NCI-H1930 (cell line): Measurements from ENCODE around the gene ENDOD1.
A peak's percentile ranks its signal among the peaks of the same experiment; 100 is the strongest.

Experiments used
- DNase-seq, 2 experiments: peaks; one replicate each; lab custom pipeline; 2025; lab: John Stamatoyannopoulos, UW

The ENDOD1 gene

DNA sequence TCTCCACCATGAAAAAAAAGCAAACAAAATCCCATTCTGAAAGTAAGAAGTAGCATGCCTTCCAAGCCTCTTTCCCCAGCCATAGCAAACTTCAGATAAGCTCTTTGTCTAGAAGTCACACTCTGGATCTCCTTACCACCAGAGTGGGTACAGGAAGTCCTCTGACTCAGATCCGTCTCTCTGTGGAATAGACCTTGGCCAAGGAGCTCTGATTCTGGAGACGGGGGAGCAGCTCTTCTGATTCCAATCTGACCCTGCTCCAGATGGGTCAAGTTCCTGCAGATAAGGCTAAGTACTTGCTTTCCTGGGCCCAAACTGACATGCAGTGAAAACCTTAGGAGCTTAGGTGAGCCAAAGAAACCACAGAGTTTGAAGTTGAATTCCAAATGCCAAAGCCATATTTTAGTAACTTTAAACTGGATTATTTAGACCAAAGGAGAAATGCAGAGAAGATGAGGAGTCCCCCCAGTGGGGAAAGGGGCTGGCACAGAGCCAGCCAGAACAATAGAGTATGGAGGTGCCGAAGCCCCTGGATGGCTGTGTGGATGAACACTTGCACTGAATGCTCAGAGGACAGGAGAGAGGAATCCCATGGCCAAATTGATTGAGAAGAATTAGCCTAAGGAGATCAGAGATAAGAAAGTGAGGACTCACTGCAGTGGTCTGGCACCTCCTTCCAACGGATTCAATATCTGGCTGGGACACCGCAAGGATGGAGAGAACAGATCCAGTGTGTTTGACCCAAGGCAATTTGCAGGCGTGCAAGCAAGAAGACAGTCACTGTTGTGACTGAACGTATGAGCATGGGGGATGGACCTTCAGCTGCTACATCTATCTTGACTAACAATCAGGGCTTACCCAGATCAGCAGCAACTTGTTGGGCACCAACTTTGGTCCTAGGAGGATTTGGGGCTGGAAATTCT, 54.9 kb downstream of the ENDOD1 start:
- no peak for DNase-seq

- DNase-seq, result no peak
Observed at GRCh38 chr11:95145430-95146060, 55.9 kb downstream of the ENDOD1 start.

- DNase-seq, result no peak
Observed at GRCh38 chr11:95147364-95147905, 57.8 kb downstream of the ENDOD1 start.

GRCh38 chr11:95148406-95148805, 58.8 kb downstream of the ENDOD1 start:
- DNase-seq, result no peak

DNA sequence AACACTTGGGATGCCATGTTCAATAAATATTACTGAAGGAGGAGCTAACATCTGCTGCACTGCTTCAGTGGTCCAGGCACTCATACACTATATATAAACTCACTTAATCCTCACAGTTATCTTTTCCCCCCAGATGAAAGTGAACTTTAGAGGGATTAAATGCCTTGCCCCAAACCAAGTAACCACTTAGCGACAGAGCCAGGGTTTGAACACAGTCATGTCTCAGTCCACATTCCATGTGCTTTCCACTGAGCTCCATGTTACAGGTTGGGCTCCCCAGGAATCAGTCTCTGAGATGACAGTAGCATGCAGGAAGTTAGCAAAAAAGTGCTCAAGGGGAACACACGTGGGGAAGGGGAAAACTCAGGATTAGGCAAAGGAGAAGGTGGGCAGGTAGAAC, 59.3 kb downstream of the ENDOD1 start:
- no peak for DNase-seq

GRCh38 chr11:95149651-95150364, 60.2 kb downstream of the ENDOD1 start:
- DNase-seq, result no peak

DNA sequence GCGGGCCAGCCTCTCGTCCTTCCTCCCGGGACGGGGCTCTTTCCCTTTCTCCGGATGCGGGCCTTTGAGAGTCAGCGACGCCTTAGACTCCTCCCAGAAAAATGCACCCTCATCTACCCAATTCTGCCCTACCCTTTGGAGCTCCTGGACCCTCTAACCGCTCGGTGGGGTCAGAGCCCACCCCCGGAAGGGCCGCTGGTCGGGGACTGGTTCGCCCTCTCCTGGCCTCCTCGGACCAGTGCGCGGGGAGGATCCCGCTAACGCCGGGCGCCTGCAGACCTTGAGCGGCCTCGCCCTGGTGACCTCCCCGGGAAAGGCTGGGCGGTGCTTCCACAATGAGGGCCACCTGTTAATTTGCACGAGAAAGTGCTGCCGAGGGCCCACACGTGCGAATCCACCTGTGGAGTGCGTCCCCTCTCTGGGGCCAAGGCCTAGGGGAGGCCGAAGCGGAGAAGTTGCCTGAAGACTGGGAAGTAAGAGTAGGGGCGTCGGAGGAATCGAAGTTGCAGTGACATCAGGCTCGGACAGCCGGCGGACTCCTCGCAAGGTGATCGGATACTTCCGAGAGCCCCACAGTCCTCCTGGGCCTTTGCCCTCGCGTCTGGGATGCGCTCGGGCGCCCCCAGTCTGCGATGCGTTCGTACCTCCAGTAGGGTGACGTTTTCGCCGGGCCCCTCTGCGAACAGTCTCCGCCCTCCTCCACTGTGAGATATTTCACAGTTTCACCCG, 61.5 kb downstream of the ENDOD1 start:
- peak; percentile 86 for DNase-seq

- DNase-seq, result no peak
Observed at GRCh38 chr11:95152876-95153856, 63.5 kb downstream of the ENDOD1 start.

- DNase-seq, result no peak
Observed at GRCh38 chr11:95153857-95154246, 64.2 kb downstream of the ENDOD1 start.

- peak; percentile 9 to 52 for DNase-seq
Observed at GRCh38 chr11:95154514-95154913, 64.9 kb downstream of the ENDOD1 start.

DNA sequence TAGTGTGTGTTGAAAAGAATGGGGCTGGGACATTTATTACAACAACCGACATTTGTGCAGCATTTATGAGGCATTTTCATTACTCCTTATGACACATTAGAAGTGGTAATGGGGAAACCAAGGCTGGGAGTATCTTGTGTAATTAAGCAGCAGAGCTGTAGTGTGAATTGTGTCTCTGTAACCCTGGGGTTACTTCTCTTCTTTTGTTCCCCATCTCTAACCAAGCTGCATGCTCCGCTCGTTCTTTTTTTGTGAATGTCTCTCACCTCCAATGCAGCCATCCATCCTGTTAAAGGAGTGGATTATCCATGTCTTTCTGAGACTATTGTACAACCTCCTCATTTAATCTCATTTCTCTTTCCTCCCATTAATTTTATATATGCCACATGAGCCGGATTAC, 65.7 kb downstream of the ENDOD1 start:
- no peak for DNase-seq

DNA sequence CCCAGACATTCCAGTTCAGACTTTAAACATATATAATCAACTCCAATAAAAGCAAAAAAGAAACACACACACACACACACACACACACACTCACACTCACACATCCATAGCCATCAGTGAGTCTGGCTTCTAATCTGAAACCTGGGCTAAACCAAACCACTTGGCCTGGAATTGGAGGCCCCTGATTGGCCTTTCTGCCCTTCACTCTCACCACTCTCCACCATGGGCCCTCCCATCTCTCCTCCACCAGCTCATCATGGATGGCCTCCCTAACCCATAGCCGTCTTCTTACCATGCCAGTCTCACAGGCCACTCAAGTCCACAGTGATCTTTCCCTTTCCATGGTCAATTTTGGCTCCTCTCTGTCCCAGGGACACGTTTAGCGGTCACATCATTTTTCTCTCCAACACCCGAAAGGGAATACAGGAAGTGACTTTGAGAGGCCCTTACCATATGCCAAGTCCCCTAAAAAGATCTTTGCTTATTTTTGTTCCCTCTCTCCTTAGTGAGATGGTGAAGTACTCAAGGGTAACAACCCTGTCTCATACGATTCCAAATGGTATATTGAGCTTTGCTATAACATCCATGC, 66.6 kb downstream of the ENDOD1 start:
- DNase-seq, result no peak

DNA sequence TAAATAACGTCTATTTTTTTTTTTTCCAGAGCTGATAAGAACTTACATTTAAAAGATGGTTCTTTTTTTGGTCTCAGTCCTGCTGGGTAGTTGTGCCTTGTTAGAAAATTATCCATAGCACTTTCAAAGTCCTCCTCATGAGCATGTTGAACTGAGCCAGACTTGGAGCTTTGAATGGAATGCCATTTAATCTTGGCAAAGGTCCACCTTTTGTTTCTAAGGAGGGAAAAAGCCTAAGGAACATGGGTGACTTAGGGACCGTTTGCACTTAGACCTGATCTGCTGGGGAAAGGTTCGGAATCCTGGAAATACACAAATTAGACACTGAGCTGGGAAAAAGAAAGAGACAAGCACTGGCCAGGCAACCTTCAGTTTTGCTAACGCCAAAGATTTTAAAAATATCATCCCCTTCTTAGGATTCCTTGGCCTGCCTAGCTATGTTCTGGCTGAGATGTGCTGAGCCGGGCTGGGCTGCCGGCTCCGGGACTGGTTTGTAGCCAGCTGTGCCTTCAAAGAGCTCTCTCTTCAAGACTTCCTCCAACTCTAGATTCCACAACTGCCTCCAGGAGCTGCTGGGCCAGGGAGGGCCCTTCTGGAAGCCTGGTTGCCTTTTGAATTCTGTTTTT, 67.4 kb downstream of the ENDOD1 start:
- DNase-seq, result no peak

DNA sequence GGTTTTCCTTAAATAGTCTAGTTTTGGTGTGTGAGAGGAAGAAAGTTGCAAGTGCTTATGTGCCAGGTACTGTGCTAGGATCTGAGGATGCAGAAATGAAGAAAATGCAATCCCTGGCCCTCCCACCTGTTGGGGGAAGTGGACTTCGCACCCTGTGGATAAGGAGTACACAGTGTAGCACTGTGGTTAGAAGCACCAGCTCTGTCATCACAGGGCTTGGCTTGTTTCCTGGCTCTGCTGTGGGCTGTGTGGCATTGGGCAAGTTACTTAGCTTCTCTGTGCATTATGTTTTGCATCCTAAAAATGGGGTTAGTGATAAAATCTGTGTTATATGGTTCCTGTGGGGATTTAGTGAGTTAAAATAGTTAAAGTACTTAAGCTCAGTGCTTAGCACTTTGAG, 68.2 kb downstream of the ENDOD1 start:
- no peak for DNase-seq

DNA sequence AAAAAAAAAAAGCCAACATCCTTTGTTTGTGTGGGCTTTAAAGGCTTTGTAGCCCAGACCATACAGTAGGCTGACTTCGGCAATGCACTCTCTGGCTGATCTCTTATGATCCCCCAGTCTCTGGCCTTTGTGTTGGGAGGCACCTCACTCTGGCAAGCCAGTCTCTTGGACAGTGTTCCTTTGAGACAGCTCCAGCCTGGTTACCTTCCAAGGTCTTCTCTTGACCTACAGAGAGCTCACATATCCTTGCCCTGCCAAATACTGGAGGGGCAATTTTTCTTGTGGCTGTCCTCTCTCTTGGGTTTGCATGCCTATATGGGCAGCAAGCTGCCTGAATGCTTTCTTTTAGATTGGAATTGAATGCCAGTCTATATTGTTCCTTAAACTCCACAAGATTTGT, 71.6 kb downstream of the ENDOD1 start:
- DNase-seq, result no peak

DNA sequence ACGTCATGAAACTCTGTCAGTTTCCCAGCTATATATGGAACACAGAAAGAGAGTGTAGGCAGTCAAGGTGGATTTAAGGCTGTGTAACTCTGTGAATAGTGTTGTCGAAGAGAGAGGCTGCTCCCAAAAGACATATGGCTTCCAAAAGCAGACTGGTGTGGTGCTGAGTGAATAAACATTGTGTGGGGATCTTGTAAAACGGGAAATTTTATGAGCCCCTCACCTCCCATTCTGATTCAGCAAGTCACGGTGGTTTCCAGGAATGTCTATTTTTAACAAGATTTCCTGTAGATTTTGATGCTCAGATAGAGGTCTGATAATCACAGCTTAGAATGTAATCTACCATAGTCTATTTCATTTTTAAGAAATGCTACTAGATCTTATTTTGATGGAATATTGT, 73.5 kb downstream of the ENDOD1 start:
- no peak for DNase-seq

GRCh38 chr11:95165638-95166037, 76.0 kb downstream of the ENDOD1 start:
- no peak for DNase-seq

- no peak for DNase-seq
Observed at GRCh38 chr11:95166781-95167180, 77.1 kb downstream of the ENDOD1 start.

- no peak for DNase-seq
Observed at GRCh38 chr11:95170294-95170693, 80.6 kb downstream of the ENDOD1 start.
